Activated gamma-delta T cell treated with anti-CD3 and anti-CD28 coated beads, Interleukin-2, amount 50 U/mL, for 16 hours (primary cell): ENCODE data around the gene TMEM165.

Source experiments
- DNase-seq: peaks from one replicate; pipeline ENCODE4 v3.0.0-alpha.2; 2020; ENCODE audit warnings: low read depth

TMEM165 gene

DNA sequence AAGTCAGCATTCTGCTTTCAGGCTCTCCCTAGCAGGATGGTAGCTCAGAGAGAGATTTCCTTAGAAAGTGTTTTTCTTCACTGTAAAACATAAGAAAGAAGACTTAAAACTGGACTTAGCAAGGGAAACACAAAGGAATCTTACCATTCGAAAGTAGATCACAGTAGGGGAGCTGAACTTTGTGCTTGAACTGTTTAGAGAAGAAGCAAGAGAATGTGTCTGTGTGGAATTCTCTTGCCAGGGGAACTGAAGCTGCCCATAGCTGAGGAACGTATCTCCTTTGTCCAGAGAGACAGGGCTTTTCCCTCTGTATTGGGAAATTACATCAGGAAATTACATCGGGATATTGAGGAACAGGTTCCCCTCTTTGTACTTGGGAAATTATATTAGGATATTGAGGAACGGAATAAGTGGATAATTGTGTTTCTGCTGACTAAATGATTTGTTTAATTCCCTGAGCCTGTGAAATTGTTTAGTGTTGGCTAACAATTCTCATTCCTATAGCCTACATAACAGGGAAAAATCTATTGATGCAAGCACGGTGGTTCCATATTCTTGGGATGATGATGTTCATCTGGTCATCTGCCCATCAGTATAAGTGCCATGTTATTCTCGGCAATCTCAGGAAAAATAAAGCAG is 28.6 kb upstream of the TMEM165 start:
- DNase-seq, result no peak

DNA sequence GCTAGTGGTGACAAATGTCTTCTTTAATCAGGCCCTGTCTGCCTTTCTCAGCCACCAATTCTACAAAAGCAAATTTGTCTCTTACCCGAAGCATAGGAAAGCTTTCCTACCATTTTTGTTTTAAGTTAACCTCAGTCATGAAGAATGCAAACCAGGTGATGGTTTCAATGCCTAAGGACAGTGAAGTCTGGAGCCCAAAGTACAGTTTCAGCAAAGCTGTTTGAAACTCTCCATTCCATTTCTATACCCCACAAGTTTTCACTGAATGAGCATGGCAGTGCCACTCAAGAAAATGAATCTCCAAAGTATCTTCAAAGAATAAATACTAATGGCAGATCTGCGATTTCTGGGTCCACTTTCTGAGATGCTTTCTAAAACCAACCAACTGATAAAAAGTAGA is 25.8 kb upstream of the TMEM165 start:
- DNase-seq, result no peak

DNA sequence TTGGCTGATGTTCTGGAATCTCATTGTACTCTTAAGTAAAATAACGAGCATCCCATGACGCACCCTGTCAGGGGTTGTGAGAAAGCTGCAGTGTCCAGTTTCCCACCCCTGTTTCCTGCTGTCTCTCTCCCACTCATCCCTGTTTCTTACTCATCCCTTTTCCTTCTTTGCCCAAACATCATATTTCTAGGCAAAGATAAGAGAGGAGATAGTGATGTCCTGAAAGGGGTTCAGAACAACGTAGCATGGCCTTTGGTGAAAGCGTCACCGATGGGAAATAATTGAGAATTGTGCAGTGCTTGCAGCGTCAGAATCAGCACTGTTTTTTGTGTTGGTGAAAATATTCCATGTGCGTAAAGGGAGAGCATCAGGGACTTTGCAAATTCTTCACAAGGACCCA is 23.5 kb upstream of the TMEM165 start:
- DNase-seq, result no peak

GRCh38 chr4:55373461-55373860 is 22.3 kb upstream of the TMEM165 start:
- DNase-seq, result no peak

DNA sequence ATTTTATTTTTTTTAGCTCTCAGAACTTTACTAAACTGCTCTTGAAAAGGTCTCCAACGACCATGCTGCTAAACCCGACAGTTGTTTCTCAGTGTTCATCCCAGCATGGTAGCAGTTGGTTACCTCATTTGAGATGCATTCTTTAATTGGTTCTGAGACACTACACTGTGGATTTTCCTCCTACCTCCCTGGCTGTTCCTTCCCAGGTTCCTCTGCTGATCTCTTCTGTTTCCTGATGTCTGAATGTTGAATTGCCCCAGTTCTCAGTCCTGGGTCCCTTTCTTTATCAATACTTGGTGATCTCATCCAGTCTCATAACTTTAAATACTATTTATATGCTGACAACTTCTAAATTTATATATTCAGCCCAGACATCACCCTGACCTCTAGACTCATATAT is 19.1 kb upstream of the TMEM165 start:
- DNase-seq, result no peak

- no peak for DNase-seq
These were observed 16.9 kb upstream of the TMEM165 start for GRCh38 chr4:55378617-55379467.

GRCh38 chr4:55380576-55380975 is 15.2 kb upstream of the TMEM165 start:
- DNase-seq, result no peak

DNA sequence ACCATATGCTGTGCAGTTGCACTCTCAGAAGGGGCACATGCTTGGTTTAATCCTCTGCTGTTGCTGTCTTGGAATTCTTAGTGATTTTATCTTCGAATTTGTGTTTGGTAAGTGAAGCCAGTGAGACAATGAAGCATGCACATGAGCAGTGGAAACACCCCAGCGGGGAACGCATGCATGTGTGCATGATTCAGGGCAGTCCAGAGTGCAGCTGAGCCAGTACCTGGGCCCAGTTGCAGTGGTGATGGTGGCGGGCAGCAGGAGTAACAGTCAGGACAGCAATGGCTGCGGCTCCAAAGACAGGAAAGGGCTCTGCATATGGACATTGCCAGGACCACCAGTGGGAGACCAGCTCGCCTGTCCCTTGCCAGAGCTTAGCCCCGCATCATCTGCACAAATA is 14.3 kb upstream of the TMEM165 start:
- DNase-seq, result no peak

DNA sequence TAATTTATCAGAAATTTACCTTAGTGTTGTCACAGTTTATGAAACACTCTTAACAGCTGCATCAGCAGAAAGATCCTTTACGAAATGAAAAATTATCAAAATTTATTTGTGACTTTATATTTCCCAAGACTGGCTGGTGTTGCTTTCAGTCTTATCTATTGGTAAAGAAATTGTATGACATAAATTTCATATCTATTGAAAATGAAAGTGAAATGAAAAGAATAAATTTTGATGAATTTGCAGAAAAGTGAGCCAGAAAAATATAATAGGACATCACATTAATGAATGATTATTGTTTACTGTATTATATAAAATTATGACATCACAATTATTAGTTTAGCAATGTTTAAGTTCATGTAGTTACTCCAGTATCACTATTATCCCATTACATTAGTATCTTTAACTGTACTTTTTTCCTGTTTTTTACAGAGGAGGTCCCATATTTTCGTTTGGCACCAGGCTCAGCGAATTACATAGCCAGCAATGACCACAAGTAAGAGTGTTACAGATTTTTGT is 13.2 kb upstream of the TMEM165 start:
- no peak for DNase-seq

DNA sequence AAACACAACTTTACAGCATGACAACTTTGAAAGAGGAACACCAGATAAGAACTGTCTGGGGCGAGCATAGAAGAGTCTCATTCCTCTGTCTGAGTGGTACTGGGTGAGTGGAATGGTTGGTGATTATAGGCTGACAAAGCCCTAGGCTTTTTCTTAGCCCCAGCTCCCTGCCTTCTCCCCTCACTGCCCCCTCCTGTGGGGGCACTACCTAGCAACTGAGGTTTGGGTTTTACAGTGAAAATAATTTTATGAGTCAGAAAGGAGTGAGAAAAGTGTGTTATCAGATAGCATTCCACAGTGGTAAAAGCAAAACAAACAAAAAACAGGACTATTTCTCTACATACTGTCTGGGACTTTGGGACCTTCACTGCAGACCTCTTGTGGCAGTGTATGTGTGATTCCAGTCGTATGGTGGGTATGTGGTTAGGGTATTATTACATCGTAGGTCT is 10.5 kb upstream of the TMEM165 start:
- DNase-seq, result no peak

DNA sequence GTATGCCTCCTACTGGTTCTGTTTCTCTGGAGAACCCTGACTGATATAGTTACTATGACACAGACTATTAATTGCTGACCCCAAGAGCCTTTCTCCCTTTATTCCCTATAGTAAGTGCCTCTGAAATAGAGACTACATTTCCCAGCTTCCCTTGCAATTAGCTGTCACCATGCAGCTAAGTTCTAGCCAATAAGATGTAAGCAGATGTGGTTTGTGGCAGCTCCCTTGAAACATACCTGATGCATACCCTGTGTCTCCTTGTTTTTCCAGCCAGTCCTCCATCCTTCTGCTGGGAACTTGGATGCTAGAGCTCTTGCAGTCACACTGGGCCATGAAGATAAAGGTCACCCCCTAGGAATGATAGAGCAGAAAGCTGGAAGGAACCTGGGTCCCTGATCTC is 9.7 kb upstream of the TMEM165 start:
- no peak for DNase-seq

DNA sequence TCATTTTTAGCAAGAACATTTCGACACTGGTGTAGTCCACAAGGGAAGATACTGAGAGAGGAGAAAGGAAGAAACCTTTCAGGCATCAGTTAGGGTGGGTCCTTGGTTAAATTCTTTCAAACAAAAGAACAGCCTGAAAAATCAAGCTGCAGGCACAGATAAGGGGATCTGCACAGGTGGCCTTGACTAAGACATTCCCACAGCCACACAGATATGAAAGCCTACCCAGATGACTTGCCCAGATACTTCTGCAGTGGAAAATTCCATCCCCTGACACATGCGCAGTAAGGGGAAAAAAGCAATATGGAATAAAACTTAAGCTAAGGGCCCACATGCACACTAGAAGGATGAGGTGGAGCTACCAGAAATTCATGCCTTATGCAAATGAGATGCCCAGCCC is 8.9 kb upstream of the TMEM165 start:
- no peak for DNase-seq

- no peak for DNase-seq
These were observed 2.1 kb upstream of the TMEM165 start for GRCh38 chr4:55393461-55394320.

DNA sequence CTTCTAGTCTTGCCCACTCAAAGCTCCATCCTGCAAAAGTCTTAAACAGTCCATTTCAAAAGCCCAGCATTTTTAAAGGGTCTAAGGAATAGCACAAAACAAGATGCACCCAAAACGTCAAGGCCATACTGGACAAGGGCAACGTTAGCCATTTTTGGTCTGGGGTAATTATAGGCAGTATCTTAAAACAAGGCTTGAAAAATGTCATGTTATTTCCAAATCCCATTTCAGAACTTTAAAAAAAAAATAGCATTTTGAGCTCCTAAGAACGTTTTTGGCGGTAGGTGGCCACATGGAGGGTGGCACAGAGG is 584 bp upstream of the TMEM165 start:
- no peak for DNase-seq

GRCh38 chr4:55396308-55397125 is 760 bp downstream of the TMEM165 start:
- DNase-seq, result peak; percentile 12

- no peak for DNase-seq
These were observed 1.3 kb downstream of the TMEM165 start for GRCh38 chr4:55397126-55397436.

DNA sequence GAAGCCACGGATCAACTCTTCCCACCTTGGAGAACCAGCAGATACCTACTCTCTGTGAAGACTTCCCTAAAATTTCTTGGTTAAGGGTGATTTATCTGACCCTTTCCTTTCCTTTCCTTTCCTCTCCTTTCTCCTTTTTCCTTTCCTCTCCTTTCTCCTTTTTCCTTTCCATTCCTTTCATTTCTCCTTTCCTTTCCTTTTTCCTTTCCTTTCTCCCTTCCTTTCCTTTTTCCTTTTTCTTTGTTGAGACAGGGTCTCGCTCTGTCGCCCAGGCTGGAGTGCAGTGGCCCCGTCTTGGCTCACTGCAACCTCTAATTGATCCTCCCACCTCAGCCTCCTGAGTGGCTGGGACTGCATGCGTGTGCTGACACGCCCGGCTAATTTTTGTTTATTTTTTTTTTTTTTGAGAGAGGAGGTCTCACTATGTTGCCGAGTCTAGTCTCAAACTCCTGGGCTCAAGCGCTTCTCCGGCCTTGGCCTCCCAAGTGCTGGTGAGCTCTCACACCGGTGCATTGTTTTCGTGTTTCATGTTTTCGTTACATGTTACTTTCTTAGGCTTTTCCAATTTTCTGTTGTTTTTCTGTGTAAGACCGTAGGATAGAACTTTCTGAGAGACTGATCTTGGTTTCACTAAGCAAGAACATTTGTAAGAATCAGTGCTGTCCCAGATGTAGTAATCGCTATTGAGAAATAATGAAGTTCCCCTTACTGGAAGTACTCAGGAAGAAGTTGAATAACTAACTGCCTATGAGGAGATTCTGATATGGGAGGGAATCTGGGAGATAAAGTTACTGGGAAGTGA is 2.0 kb downstream of the TMEM165 start:
- no peak for DNase-seq

- DNase-seq, result no peak
These were observed 2.7 kb downstream of the TMEM165 start for GRCh38 chr4:55398461-55398860.

- no peak for DNase-seq
These were observed 3.2 kb downstream of the TMEM165 start for GRCh38 chr4:55398966-55399365.

GRCh38 chr4:55399581-55399980 is 3.8 kb downstream of the TMEM165 start:
- DNase-seq, result no peak

DNA sequence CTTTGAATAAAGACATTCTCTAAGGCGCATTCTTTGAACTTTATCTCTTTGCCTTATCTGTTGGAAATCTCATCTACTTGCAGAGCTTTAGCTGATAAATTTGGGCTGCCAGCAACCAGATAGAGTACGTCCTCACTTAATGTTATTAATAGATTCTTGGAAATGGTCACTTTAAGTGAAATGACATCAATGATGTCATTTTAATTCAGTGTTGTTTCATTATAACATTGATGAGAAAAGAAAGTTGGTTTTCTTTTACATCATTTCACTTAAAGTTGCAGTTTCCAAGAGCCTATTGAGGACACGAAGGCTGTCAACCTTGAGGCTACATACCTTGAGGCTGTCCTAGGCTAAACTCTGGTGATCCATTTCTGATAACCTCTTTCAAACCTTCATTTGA is 9.3 kb downstream of the TMEM165 start:
- DNase-seq, result no peak
